Fibroblast of skin of scalp (primary cell): Measurements from ENCODE around the gene LAMA2.

Experiments used
- DNase-seq: peaks from one replicate; pipeline ENCODE4 v3.0.0-alpha.2; 2013

Gene LAMA2

GRCh38 chr6:129279343-129280292 is 396.7 kb downstream of the LAMA2 start:
- DNase-seq = no peak

GRCh38 chr6:129280293-129280644 is 397.3 kb downstream of the LAMA2 start:
- no peak for DNase-seq

GRCh38 chr6:129280749-129281148 is 397.8 kb downstream of the LAMA2 start:
- no peak for DNase-seq

- no peak for DNase-seq
Measured at GRCh38 chr6:129281168-129281796, 398.3 kb downstream of the LAMA2 start.

GRCh38 chr6:129282019-129282418 is 399.1 kb downstream of the LAMA2 start:
- no peak for DNase-seq

- no peak for DNase-seq
Measured at GRCh38 chr6:129284225-129284624, 401.3 kb downstream of the LAMA2 start.

GRCh38 chr6:129287231-129288177 is 404.6 kb downstream of the LAMA2 start:
- no peak for DNase-seq

GRCh38 chr6:129289442-129289841 is 406.5 kb downstream of the LAMA2 start:
- no peak for DNase-seq

- no peak for DNase-seq
Measured at GRCh38 chr6:129292836-129293235, 409.9 kb downstream of the LAMA2 start.

- DNase-seq = no peak
Measured at GRCh38 chr6:129297592-129297991, 414.7 kb downstream of the LAMA2 start.

- no peak for DNase-seq
Measured at GRCh38 chr6:129302671-129303070, 419.7 kb downstream of the LAMA2 start.

GRCh38 chr6:129306826-129307225 is 423.9 kb downstream of the LAMA2 start:
- no peak for DNase-seq

GRCh38 chr6:129307845-129308244 is 424.9 kb downstream of the LAMA2 start:
- no peak for DNase-seq

- DNase-seq = no peak
Measured at GRCh38 chr6:129309154-129309553, 426.2 kb downstream of the LAMA2 start.

- peak; percentile 77 for DNase-seq
Measured at GRCh38 chr6:129312880-129313279, 429.9 kb downstream of the LAMA2 start.

GRCh38 chr6:129314575-129314974 is 431.6 kb downstream of the LAMA2 start:
- DNase-seq = no peak

- DNase-seq = peak; percentile 53
Measured at GRCh38 chr6:129317931-129318820, 435.2 kb downstream of the LAMA2 start.

- no peak for DNase-seq
Measured at GRCh38 chr6:129320892-129321291, 438.0 kb downstream of the LAMA2 start.

GRCh38 chr6:129321303-129321702 is 438.4 kb downstream of the LAMA2 start:
- no peak for DNase-seq

- no peak for DNase-seq
Measured at GRCh38 chr6:129324345-129324744, 441.4 kb downstream of the LAMA2 start.

- no peak for DNase-seq
Measured at GRCh38 chr6:129329678-129330077, 446.7 kb downstream of the LAMA2 start.
